ENCODE data around the gene OR10K1. TPM values are rescaled to one million over a fixed set of nuclear protein-coding genes. Genes with fewer than 3 reads are reported as not detected.

Gene OR10K1
- total and polyA plus RNA-seq, 2 donors (not counting 1 experiment from before 2014, with no cell fraction given): not detected

- no peaks in the 10 kb centered on the region for H3K27me3 ChIP-seq (ENCODE audit: control insufficient read depth, insufficient read depth, low read length)
- no peaks in the 10 kb centered on the region for H4K20me1 ChIP-seq (ENCODE audit: control insufficient read depth, extremely low read depth, insufficient read depth, low read length)
- H3K9me3 ChIP-seq (ENCODE audit: control insufficient read depth, insufficient read depth, low read depth, low read length): no peaks in the 10 kb centered on the region
- no peak overlapping the region for H3K27ac ChIP-seq (ENCODE audit: insufficient read depth, low read length)
- H3K36me3 ChIP-seq (ENCODE audit: control insufficient read depth, insufficient read depth, low read length): no peaks in the 10 kb centered on the region
- H3K9ac ChIP-seq (ENCODE audit: insufficient read depth, low read length): no peak overlapping the region
- TF ChIP-seq EZH2 (IDR thresholded peaks at IDR 0.05; ENCODE audit: low read length, missing control alignments): no peak
- no peak for TF ChIP-seq CTCF (conservative IDR thresholded peaks at IDR 0.05 in 1 of 2, IDR thresholded peaks at IDR 0.05 in 1 of 2; ENCODE audit: low read depth in 1 of 2, low read length in 2 of 2)
- H3K79me2 ChIP-seq (ENCODE audit: control insufficient read depth, insufficient read depth, low read length): no peaks in the 10 kb centered on the region
- no peak overlapping the region for H3K4me2 ChIP-seq (ENCODE audit: extremely low read depth, insufficient read depth, low read length)
- H3K4me3 ChIP-seq (replicated peaks in 1 of 4; ENCODE audit: control extremely low read depth in 1 of 4, insufficient read depth in 1 of 4, low read depth in 3 of 4, low read length in 4 of 4): no peak overlapping the region
- H3K4me1 ChIP-seq (ENCODE audit: control insufficient read depth, extremely low read depth, insufficient read depth, low read length): no peaks in the 10 kb centered on the region
- DNase-seq (ENCODE audit: low read depth in 2 of 2): no peak
- no peak overlapping the region for H2AFZ ChIP-seq (ENCODE audit: low read length)
Measured at GRCh38 chr1:158457246-158457645, 4.4 kb upstream of the OR10K1 start.

GRCh38 chr1:158458263-158458662 is 3.4 kb upstream of the OR10K1 start:
- Histone ChIP-seq H3K4me1 (ENCODE audit: control insufficient read depth, extremely low read depth, insufficient read depth, low read length) (no peaks in the 10 kb centered on the region), H4K20me1 (ENCODE audit: control insufficient read depth, extremely low read depth, insufficient read depth, low read length) (no peaks in the 10 kb centered on the region), H3K9me3 (ENCODE audit: control insufficient read depth, insufficient read depth, low read depth, low read length) (no peaks in the 10 kb centered on the region), H3K27me3 (ENCODE audit: control insufficient read depth, insufficient read depth, low read length) (no peaks in the 10 kb centered on the region), H3K36me3 (ENCODE audit: control insufficient read depth, insufficient read depth, low read length) (no peaks in the 10 kb centered on the region), H3K4me3 (replicated peaks in 1 of 4; ENCODE audit: control extremely low read depth in 1 of 4, insufficient read depth in 1 of 4, low read depth in 3 of 4, low read length in 4 of 4) (no peak overlapping the region), H2AFZ (ENCODE audit: low read length) (no peak overlapping the region), H3K9ac (ENCODE audit: insufficient read depth, low read length) (no peak overlapping the region), H3K4me2 (ENCODE audit: extremely low read depth, insufficient read depth, low read length) (no peak overlapping the region), H3K79me2 (ENCODE audit: control insufficient read depth, insufficient read depth, low read length) (no peaks in the 10 kb centered on the region), H3K27ac (ENCODE audit: insufficient read depth, low read length) (no peak overlapping the region)
- no peak for TF ChIP-seq EZH2 (IDR thresholded peaks at IDR 0.05; ENCODE audit: low read length, missing control alignments)
- no peak for TF ChIP-seq CTCF (conservative IDR thresholded peaks at IDR 0.05 in 1 of 2, IDR thresholded peaks at IDR 0.05 in 1 of 2; ENCODE audit: low read depth in 1 of 2, low read length in 2 of 2)
- no peak for DNase-seq (ENCODE audit: low read depth in 2 of 2)

GRCh38 chr1:158471920-158472319 is 10.3 kb downstream of the OR10K1 start, which contains the start of gene OR10R2:
Gene OR10R2 (plus strand): TSS chr1:158472220. CDS start chr1:158472326, 106 bp downstream.
- Histone ChIP-seq H2AFZ (ENCODE audit: low read length) (no peak within 1 kb of the TSS), H3K79me2 (ENCODE audit: control insufficient read depth, insufficient read depth, low read length) (no peaks in the 10 kb centered on the region), H3K4me3 (replicated peaks in 1 of 4; ENCODE audit: control extremely low read depth in 1 of 4, insufficient read depth in 1 of 4, low read depth in 3 of 4, low read length in 4 of 4) (no peak within 1 kb of the TSS), H3K36me3 (ENCODE audit: control insufficient read depth, insufficient read depth, low read length) (no peaks in the 10 kb centered on the region), H3K9me3 (ENCODE audit: control insufficient read depth, insufficient read depth, low read depth, low read length) (no peaks in the 10 kb centered on the region), H3K27ac (ENCODE audit: insufficient read depth, low read length) (no peak within 1 kb of the TSS), H3K9ac (ENCODE audit: insufficient read depth, low read length) (no peak within 1 kb of the TSS), H3K4me2 (ENCODE audit: extremely low read depth, insufficient read depth, low read length) (no peak within 1 kb of the TSS), H3K27me3 (ENCODE audit: control insufficient read depth, insufficient read depth, low read length) (no peaks in the 10 kb centered on the region), H4K20me1 (ENCODE audit: control insufficient read depth, extremely low read depth, insufficient read depth, low read length) (no peaks in the 10 kb centered on the region), H3K4me1 (ENCODE audit: control insufficient read depth, extremely low read depth, insufficient read depth, low read length) (no peaks in the 10 kb centered on the region)
- no peak for TF ChIP-seq CTCF (conservative IDR thresholded peaks at IDR 0.05 in 1 of 2, IDR thresholded peaks at IDR 0.05 in 1 of 2; ENCODE audit: low read depth in 1 of 2, low read length in 2 of 2)
- no peak for TF ChIP-seq EZH2 (IDR thresholded peaks at IDR 0.05; ENCODE audit: low read length, missing control alignments)
- no peak for DNase-seq (ENCODE audit: low read depth in 2 of 2)

All from fibroblast of lung (primary cell).